ENCODE data around the gene FGD2. TPM values are rescaled to one million over a fixed set of nuclear protein-coding genes. Genes with fewer than 3 reads are reported as not detected.
A peak's percentile ranks its signal among the peaks of the same experiment; 100 is the strongest.

FGD2 gene
- total RNA-seq, 2 donors from 2014 or later = 9.1 to 9.3 TPM

GRCh38 chr6:37022135-37022863 lies 16.8 kb downstream of the FGD2 start:
- peak overlapping the region; percentile 68 for H3K4me3 Mint-ChIP-seq
- no peaks in the 10 kb centered on the region for H3K36me3 Mint-ChIP-seq
- no peaks in the 10 kb centered on the region for H3K27me3 Mint-ChIP-seq
- no peak for DNase-seq (ENCODE audit: low spot score)
- H3K4me1 Mint-ChIP-seq (ENCODE audit: low read depth in 2 of 2) = peaks cover 74 to 78% of the 10 kb centered on the region in 2 donors
- peak overlapping the region; percentile 88 to 94 for H3K27ac Mint-ChIP-seq
- no peaks in the 10 kb centered on the region for H3K9me3 Mint-ChIP-seq
- ATAC-seq = no peak

GRCh38 chr6:37024656-37025337 lies 19.3 kb downstream of the FGD2 start:
- Mint-ChIP-seq H3K36me3 (no peaks in the 10 kb centered on the region), H3K27ac (peak overlapping the region; percentile 88 to 94), H3K4me1 (ENCODE audit: low read depth in 2 of 2) (peaks cover 68 to 71% of the 10 kb centered on the region in 2 donors), H3K27me3 (no peaks in the 10 kb centered on the region), H3K4me3 (peak overlapping the region; percentile 73), H3K9me3 (no peaks in the 10 kb centered on the region)
- ATAC-seq (peak; percentile 69 to 72), DNase-seq (ENCODE audit: low spot score) (peak; percentile 79)

- peak overlapping the region; percentile 88 to 94 for H3K27ac Mint-ChIP-seq
- H3K4me1 Mint-ChIP-seq (ENCODE audit: low read depth in 2 of 2) = peaks cover 72 to 75% of the 10 kb centered on the region in 2 donors
- DNase-seq (ENCODE audit: low spot score) (no peak), ATAC-seq (no peak)
- H3K36me3 Mint-ChIP-seq = peaks cover 6% of the 10 kb centered on the region
- peaks cover 4% of the 10 kb centered on the region for H3K9me3 Mint-ChIP-seq
- H3K27me3 Mint-ChIP-seq = no peaks in the 10 kb centered on the region
- peak overlapping the region; percentile 34 for H3K4me3 Mint-ChIP-seq
Observed at GRCh38 chr6:37025621-37026466, 20.4 kb downstream of the FGD2 start.

- ATAC-seq = no peak
- Mint-ChIP-seq H3K36me3 (peaks cover 7% of the 10 kb centered on the region), H3K27me3 (no peaks in the 10 kb centered on the region), H3K4me1 (ENCODE audit: low read depth in 2 of 2) (peaks cover 66 to 67% of the 10 kb centered on the region in 2 donors), H3K4me3 (peak overlapping the region; percentile 34), H3K27ac (peak overlapping the region; percentile 88 to 94), H3K9me3 (peaks cover 4% of the 10 kb centered on the region)
- DNase-seq (ENCODE audit: low spot score) = no peak
Observed at GRCh38 chr6:37027036-37027720, 21.7 kb downstream of the FGD2 start.

GRCh38 chr6:37027811-37028469 lies 22.5 kb downstream of the FGD2 start:
- no peak overlapping the region for H3K4me3 Mint-ChIP-seq
- DNase-seq (ENCODE audit: low spot score) (no peak), ATAC-seq (no peak)
- H3K27ac Mint-ChIP-seq = peak overlapping the region; percentile 88 to 94
- H3K27me3 Mint-ChIP-seq = no peaks in the 10 kb centered on the region
- peaks cover 7% of the 10 kb centered on the region for H3K36me3 Mint-ChIP-seq
- H3K4me1 Mint-ChIP-seq (ENCODE audit: low read depth in 2 of 2) = peaks cover 64 to 65% of the 10 kb centered on the region in 2 donors
- peaks cover 4% of the 10 kb centered on the region for H3K9me3 Mint-ChIP-seq

GRCh38 chr6:37029249-37029971 lies 24.0 kb downstream of the FGD2 start:
- Mint-ChIP-seq H3K27me3 (no peaks in the 10 kb centered on the region), H3K4me1 (ENCODE audit: low read depth in 2 of 2) (peaks cover 64 to 68% of the 10 kb centered on the region in 2 donors), H3K27ac (peak overlapping the region; percentile 88 to 94), H3K4me3 (peak overlapping the region; percentile 69), H3K9me3 (peaks cover 4% of the 10 kb centered on the region), H3K36me3 (peaks cover 7% of the 10 kb centered on the region)
- ATAC-seq = peak; percentile 76 to 82
- peak; percentile 87 for DNase-seq (ENCODE audit: low spot score)

- H3K36me3 Mint-ChIP-seq = peaks cover 7% of the 10 kb centered on the region
- ATAC-seq = no peak
- H3K9me3 Mint-ChIP-seq = peaks cover 4% of the 10 kb centered on the region
- peaks cover 60 to 64% of the 10 kb centered on the region in 2 donors for H3K4me1 Mint-ChIP-seq (ENCODE audit: low read depth in 2 of 2)
- H3K27me3 Mint-ChIP-seq = no peaks in the 10 kb centered on the region
- no peak for DNase-seq (ENCODE audit: low spot score)
- H3K27ac Mint-ChIP-seq = peak overlapping the region; percentile 88 to 94
- peak overlapping the region; percentile 61 for H3K4me3 Mint-ChIP-seq
Observed at GRCh38 chr6:37030599-37030998, 25.1 kb downstream of the FGD2 start.

GRCh38 chr6:37032239-37032638 lies 26.8 kb downstream of the FGD2 start:
- Mint-ChIP-seq H3K9me3 (peaks cover 4% of the 10 kb centered on the region), H3K36me3 (peaks cover 7% of the 10 kb centered on the region), H3K4me1 (ENCODE audit: low read depth in 2 of 2) (peaks cover 53% of the 10 kb centered on the region in 2 donors), H3K4me3 (peak overlapping the region; percentile 51), H3K27me3 (no peaks in the 10 kb centered on the region), H3K27ac (peak overlapping the region; percentile 92 to 96)
- ATAC-seq (no peak), DNase-seq (ENCODE audit: low spot score) (no peak)

GRCh38 chr6:37033255-37033654 lies 27.8 kb downstream of the FGD2 start:
- H3K36me3 Mint-ChIP-seq = peaks cover 7% of the 10 kb centered on the region
- H3K27ac Mint-ChIP-seq = peak overlapping the region; percentile 92 to 96
- peaks cover 4% of the 10 kb centered on the region for H3K9me3 Mint-ChIP-seq
- DNase-seq (ENCODE audit: low spot score) = peak; percentile 87
- peak overlapping the region; percentile 51 for H3K4me3 Mint-ChIP-seq
- H3K27me3 Mint-ChIP-seq = no peaks in the 10 kb centered on the region
- H3K4me1 Mint-ChIP-seq (ENCODE audit: low read depth in 2 of 2) = peaks cover 47 to 51% of the 10 kb centered on the region in 2 donors
- peak; percentile 87 to 95 for ATAC-seq

- peaks cover 4% of the 10 kb centered on the region for H3K9me3 Mint-ChIP-seq
- peak overlapping the region; percentile 51 for H3K4me3 Mint-ChIP-seq
- no peaks in the 10 kb centered on the region for H3K27me3 Mint-ChIP-seq
- no peak for DNase-seq (ENCODE audit: low spot score)
- peaks cover 7% of the 10 kb centered on the region for H3K36me3 Mint-ChIP-seq
- peak; percentile 64 to 66 for ATAC-seq
- peaks cover 51 to 53% of the 10 kb centered on the region in 2 donors for H3K4me1 Mint-ChIP-seq (ENCODE audit: low read depth in 2 of 2)
- H3K27ac Mint-ChIP-seq = peak overlapping the region; percentile 92 to 96
Observed at GRCh38 chr6:37033819-37034795, 28.7 kb downstream of the FGD2 start.

- Mint-ChIP-seq H3K27me3 (no peaks in the 10 kb centered on the region), H3K9me3 (no peaks in the 10 kb centered on the region), H3K4me1 (ENCODE audit: low read depth in 2 of 2) (peaks cover 46 to 51% of the 10 kb centered on the region in 2 donors), H3K27ac (no peak overlapping the region), H3K36me3 (no peaks in the 10 kb centered on the region), H3K4me3 (no peak overlapping the region)
- DNase-seq (ENCODE audit: low spot score) (no peak), ATAC-seq (no peak)
Observed at GRCh38 chr6:37036146-37036545, 30.7 kb downstream of the FGD2 start.

Measured in natural killer cell treated with Interleukin-12 subunit alpha and Interleukin-12 subunit beta and Interleukin-15 and Interleukin-18, amount 100 ng/mL, for 72 hours (primary cell).